ENCODE measurements around the gene AUTS2. TPM values are rescaled to one million over a fixed set of nuclear protein-coding genes. Genes with fewer than 3 reads are reported as not detected.

Gene AUTS2
- total and polyA plus RNA-seq, 2 of the 8 experiments (the other 6 are each of a cell fraction or from before 2014, with no cell fraction given) = 25.9 to 101 TPM

DNA sequence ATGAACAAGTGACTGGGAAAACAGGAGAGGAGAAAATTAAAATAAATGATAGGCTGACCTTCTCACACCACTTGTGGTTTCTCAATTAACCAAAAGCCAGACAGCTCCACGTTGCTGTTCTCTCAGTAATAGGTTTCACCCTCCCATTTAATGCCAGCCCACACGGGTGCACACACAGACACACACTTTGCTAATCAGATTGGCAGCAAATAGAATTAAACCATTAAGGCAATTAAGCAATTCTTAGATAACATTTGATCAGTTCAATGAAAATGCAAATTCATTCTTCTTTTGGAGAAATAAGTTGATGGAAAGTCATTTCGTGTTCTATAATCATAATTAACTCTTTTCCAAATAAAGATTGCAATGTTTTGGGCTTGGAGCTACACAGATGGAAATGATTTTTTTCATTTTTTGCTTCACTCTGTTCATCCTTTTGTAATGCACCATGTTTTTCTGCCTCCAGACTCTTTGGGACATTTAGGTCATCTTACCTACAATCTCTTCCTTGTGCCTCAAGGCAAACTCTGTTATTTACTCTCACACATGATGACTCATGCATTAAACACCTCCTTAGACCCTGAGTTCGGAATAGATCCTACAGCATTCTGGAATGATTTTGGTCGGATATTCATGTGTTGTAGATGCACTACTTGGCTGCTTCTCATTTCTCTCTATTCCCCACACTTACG lies 700.7 kb downstream of the AUTS2 start:
- Histone ChIP-seq H4K91ac (replicated peaks; ENCODE audit: insufficient read length, low read length) (no peak overlapping the region), H3K27me3 (replicated peaks in 1 of 4; ENCODE audit: control insufficient read depth in 3 of 4, extremely low read depth in 1 of 4, insufficient read depth in 3 of 4, low read length in 3 of 4) (no peaks in the 10 kb centered on the region), H3K27ac (ENCODE audit: low read depth, low read length) (no peak overlapping the region), H3K79me1 (ENCODE audit: low read depth, low read length) (no peaks in the 10 kb centered on the region), H3K36me3 (ENCODE audit: control insufficient read depth in 2 of 4, insufficient read depth in 4 of 4, low read length in 3 of 4) (no peaks in the 10 kb centered on the region), H3K23me2 (ENCODE audit: low read depth, low read length) (no peaks in the 10 kb centered on the region), H2BK15ac (ENCODE audit: low read length) (no peak overlapping the region), H3K4me2 (ENCODE audit: insufficient read depth in 1 of 2, low read depth in 2 of 2, low read length in 2 of 2) (no peak overlapping the region), H2BK5ac (ENCODE audit: low read depth, low read length) (no peak overlapping the region), H4K20me1 (replicated peaks in 1 of 2; ENCODE audit: control insufficient read depth in 1 of 2, insufficient read depth in 2 of 2, low read length in 2 of 2) (no peaks in the 10 kb centered on the region), H3K23ac (ENCODE audit: insufficient read length) (no peak overlapping the region), H3K18ac (ENCODE audit: extremely low read depth, low read length) (no peak overlapping the region), H4K8ac (ENCODE audit: extremely low read depth, insufficient read depth, low read length) (no peak overlapping the region), H3K9ac (replicated peaks in 1 of 4; ENCODE audit: extremely low read depth in 1 of 4, low read depth in 3 of 4, low read length in 3 of 4) (no peak overlapping the region), H2BK120ac (replicated peaks; ENCODE audit: low read depth, low read length) (no peak overlapping the region), H3K4me3 (ENCODE audit: extremely low read depth in 1 of 4, insufficient read depth in 2 of 4, low read depth in 3 of 4, low read length in 4 of 4) (no peak overlapping the region), H3K79me2 (ENCODE audit: control insufficient read depth in 1 of 2, insufficient read depth in 2 of 2, low read length in 2 of 2) (no peaks in the 10 kb centered on the region), H4K5ac (ENCODE audit: insufficient read length, low read depth, low read length) (no peak overlapping the region), H2BK12ac (ENCODE audit: low read depth, low read length) (no peak overlapping the region), H2AK5ac (ENCODE audit: low read depth, low read length) (no peak overlapping the region), H3K56ac (replicated peaks; ENCODE audit: insufficient read length, low read depth, low read length) (no peak overlapping the region), H3K4ac (replicated peaks; ENCODE audit: insufficient read length, low read depth, low read length) (no peak overlapping the region), H2BK20ac (ENCODE audit: low read length) (no peak overlapping the region), H3K4me1 (replicated peaks in 1 of 4; ENCODE audit: control insufficient read depth in 3 of 4, insufficient read depth in 4 of 4, low read length in 3 of 4) (no peaks in the 10 kb centered on the region), H3K14ac (ENCODE audit: insufficient read length) (no peak overlapping the region), H2AFZ (ENCODE audit: low read length) (no peak overlapping the region), H3K9me3 (ENCODE audit: insufficient read depth in 2 of 2, low read depth in 1 of 2, low read length in 1 of 2) (no peaks in the 10 kb centered on the region)
- 87% methylated on average over 6 of the region's 6 CpGs; no CpG with 5 or more reads in 1 of the 2 experiments for WGBS, 2 experiments (ENCODE audit: extremely low coverage in 1 of 2, insufficient coverage in 1 of 2, insufficient read length in 1 of 2, insufficient replicate concordance in 2 of 2, low coverage in 1 of 2, low lambda C conversion rate in 2 of 2, missing lambda C conversion rate in 1 of 2)
- POLR2A ChIA-PET (ENCODE audit: partially characterized antibody) = no interaction called here
- DNase-seq (ENCODE audit: low read depth in 1 of 2, low spot score in 2 of 2) (no peak), FAIRE-seq (no peak)
- TF ChIP-seq CTBP2 (IDR thresholded peaks at IDR 0.05; ENCODE audit: borderline replicate concordance, insufficient read depth, insufficient read length, low read length) (no peak), TBP (IDR thresholded peaks at IDR 0.05; ENCODE audit: low read depth, low read length) (no peak), CBX8 (IDR thresholded peaks at IDR 0.05; ENCODE audit: borderline replicate concordance, low read depth, low read length) (no peak), JUND (IDR thresholded peaks at IDR 0.05; ENCODE audit: low read length) (no peak), POU5F1 (IDR thresholded peaks at IDR 0.05; ENCODE audit: low read depth, low read length) (no peak), RBBP5 (IDR thresholded peaks at IDR 0.05; ENCODE audit: borderline replicate concordance, low read depth, low read length) (no peak), PHF8 (conservative IDR thresholded peaks at IDR 0.05; ENCODE audit: low read depth, low read length) (no peak), TCF12 (IDR thresholded peaks at IDR 0.05; ENCODE audit: low read depth, low read length) (no peak), EZH2 (IDR thresholded peaks at IDR 0.05; ENCODE audit: low read depth, low read length, severe bottlenecking) (no peak)
- TF ChIP-seq, protein P1, sequence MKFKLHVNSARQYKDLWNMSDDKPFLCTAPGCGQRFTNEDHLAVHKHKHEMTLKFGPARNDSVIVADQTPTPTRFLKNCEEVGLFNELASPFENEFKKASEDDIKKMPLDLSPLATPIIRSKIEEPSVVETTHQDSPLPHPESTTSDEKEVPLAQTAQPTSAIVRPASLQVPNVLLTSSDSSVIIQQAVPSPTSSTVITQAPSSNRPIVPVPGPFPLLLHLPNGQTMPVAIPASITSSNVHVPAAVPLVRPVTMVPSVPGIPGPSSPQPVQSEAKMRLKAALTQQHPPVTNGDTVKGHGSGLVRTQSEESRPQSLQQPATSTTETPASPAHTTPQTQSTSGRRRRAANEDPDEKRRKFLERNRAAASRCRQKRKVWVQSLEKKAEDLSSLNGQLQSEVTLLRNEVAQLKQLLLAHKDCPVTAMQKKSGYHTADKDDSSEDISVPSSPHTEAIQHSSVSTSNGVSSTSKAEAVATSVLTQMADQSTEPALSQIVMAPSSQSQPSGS (IDR thresholded peaks at IDR 0.05; ENCODE audit: low read length) = no peak
- CTCF ChIA-PET (ENCODE audit: partially characterized antibody) = interaction anchor here (0.7 kb wide), 1 partner anchor 262 kb away, joined by 3 read pairs; no protein-coding TSS in a partner anchor
